DMS114 treated with DMSO at 0.1 percent for 48 hours (cell line): ENCODE measurements around the gene RIPOR1.
A peak's percentile ranks its signal among the peaks of the same experiment; 100 is the strongest.

Source experiments
- DNase-seq: peaks from one replicate; lab custom pipeline; 2025; ENCODE audit not compliant: unreplicated experiment; lab: John Stamatoyannopoulos, UW

RIPOR1 gene

GRCh38 chr16:67549936-67550335 is 21.3 kb downstream of the RIPOR1 start:
- no peak for DNase-seq

- DNase-seq = no peak
Observed at GRCh38 chr16:67551091-67551490, 22.5 kb downstream of the RIPOR1 start.

GRCh38 chr16:67551972-67552371 is 23.3 kb downstream of the RIPOR1 start:
- no peak for DNase-seq

- DNase-seq = no peak
Observed at GRCh38 chr16:67552476-67552875, 23.8 kb downstream of the RIPOR1 start.

GRCh38 chr16:67555795-67556212 is 27.2 kb downstream of the RIPOR1 start:
- DNase-seq = no peak

- DNase-seq = no peak
Observed at GRCh38 chr16:67558859-67559258, 30.2 kb downstream of the RIPOR1 start.

- no peak for DNase-seq
Observed at GRCh38 chr16:67560827-67561342, 32.3 kb downstream of the RIPOR1 start.

- DNase-seq = no peak
Observed at GRCh38 chr16:67561501-67561823, 32.8 kb downstream of the RIPOR1 start.

- peak; percentile 92 for DNase-seq
Observed at GRCh38 chr16:67561824-67562525, 33.3 kb downstream of the RIPOR1 start.

GRCh38 chr16:67562526-67562917 is 33.9 kb downstream of the RIPOR1 start, which contains the start of gene CTCF:
Gene CTCF, plus strand, starts transcription at chr16:67562526. Its CDS starts 48,307 bp downstream, at chr16:67610833.
- DNase-seq = peak; percentile 70

GRCh38 chr16:67562918-67563707 is 34.5 kb downstream of the RIPOR1 start:
- no peak for DNase-seq

GRCh38 chr16:67563708-67564468 is 35.3 kb downstream of the RIPOR1 start:
- peak; percentile 52 for DNase-seq

- DNase-seq = no peak
Observed at GRCh38 chr16:67565470-67566100, 37.0 kb downstream of the RIPOR1 start.

GRCh38 chr16:67571464-67571863 is 42.8 kb downstream of the RIPOR1 start:
- no peak for DNase-seq

GRCh38 chr16:67571981-67572431 is 43.4 kb downstream of the RIPOR1 start:
- DNase-seq = no peak

GRCh38 chr16:67579686-67580085 is 51.1 kb downstream of the RIPOR1 start:
- no peak for DNase-seq

- DNase-seq = no peak
Observed at GRCh38 chr16:67580202-67580601, 51.6 kb downstream of the RIPOR1 start.

- no peak for DNase-seq
Observed at GRCh38 chr16:67593288-67593687, 64.7 kb downstream of the RIPOR1 start.

GRCh38 chr16:67593701-67594100 is 65.1 kb downstream of the RIPOR1 start:
- DNase-seq = no peak

GRCh38 chr16:67594256-67594915 is 65.8 kb downstream of the RIPOR1 start:
- no peak for DNase-seq
